SK-N-MC (cell line): ENCODE results near the gene CENPO.

Experiments used
- EZH2 ChIP-seq: fragments of 200-600 bp; sonication (generic); IDR thresholded peaks from one replicate; pipeline ENCODE4 v1.6.1; 2017; ENCODE audit warnings: antibody characterized with exemption
- FOXP2 ChIP-seq: optimal IDR thresholded peaks from 2 replicates; pipeline ENCODE3; 2011; ENCODE audit warnings: mild to moderate bottlenecking, moderate library complexity; ENCODE audit not compliant: insufficient read depth; ENCODE audit errors: extremely low read length, control extremely low read depth
- POLR2AphosphoS5 ChIP-seq: IDR thresholded peaks from 2 replicates; pipeline ENCODE4 v1.6.1; 2012; ENCODE audit warnings: mild to moderate bottlenecking, low read depth, low read length, borderline replicate concordance

DNA sequence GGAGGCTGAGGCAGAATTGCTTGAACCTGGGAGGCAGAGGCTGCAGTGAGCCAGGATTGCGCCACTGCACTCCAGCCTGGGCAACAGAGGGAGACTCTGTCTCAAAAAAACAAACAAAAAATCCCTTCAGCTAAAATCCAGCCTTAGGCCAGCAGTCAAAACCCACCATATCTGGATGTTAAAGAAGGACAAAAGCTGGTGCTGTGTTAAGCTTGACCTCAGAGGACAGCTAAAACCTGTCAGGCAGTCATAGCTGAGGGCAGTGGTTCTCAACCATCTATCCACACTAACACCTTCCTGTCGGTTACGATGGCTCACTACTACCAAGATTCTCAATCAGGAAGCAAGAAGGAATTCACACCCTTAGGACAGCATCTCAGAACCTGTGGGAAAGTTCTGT, 9.6 kb upstream of the CENPO start:
- no peak for TF ChIP-seq EZH2
- no peak for TF ChIP-seq POLR2AphosphoS5
- TF ChIP-seq FOXP2: no peak
